ENCODE measurements around the gene SCARB1.

The SCARB1 gene

DNA sequence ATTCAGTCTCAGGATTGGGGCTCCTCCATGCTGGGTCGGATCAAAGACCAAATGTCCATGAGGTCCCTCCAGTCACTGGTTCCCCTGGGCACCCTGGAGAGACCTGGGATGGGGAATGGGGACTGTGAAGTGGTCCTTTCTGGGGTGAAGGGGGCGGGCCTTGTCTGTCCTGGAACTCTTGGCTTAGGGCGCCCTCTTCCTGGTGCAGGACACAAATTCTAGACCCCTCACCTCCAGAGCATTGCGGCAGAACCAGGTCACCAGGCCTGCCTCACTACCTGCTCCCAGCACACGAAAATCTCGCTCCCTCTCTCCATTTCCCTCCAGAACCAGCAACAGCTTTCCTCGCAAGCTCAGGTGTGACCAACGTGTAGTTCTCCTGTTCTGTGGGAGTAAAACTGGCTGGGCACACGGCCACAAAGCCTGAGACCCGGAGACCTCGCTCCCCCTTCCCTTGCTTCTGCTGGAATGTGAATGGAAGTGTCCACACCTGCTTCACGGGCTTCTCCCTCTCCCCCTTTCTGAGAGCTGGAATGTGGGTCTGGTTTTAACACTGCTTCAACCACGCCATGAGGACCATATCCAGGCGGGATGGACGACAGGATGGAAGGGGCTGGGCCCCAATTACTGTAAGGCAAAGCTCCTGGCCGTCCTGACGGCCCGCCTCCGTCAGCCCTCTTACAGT lies 112.7 kb downstream of the SCARB1 start:
- Histone ChIP-seq H2AFZ (ENCODE audit: low read length) (no peak overlapping the region), H3K27me3 (ENCODE audit: insufficient read depth, low read length) (peaks cover 25% of the 10 kb centered on the region; the same call in 1 of the 2 replicates), H3K4me1 (ENCODE audit: insufficient read depth, low read length, severe bottlenecking) (no peaks in the 10 kb centered on the region)

DNA sequence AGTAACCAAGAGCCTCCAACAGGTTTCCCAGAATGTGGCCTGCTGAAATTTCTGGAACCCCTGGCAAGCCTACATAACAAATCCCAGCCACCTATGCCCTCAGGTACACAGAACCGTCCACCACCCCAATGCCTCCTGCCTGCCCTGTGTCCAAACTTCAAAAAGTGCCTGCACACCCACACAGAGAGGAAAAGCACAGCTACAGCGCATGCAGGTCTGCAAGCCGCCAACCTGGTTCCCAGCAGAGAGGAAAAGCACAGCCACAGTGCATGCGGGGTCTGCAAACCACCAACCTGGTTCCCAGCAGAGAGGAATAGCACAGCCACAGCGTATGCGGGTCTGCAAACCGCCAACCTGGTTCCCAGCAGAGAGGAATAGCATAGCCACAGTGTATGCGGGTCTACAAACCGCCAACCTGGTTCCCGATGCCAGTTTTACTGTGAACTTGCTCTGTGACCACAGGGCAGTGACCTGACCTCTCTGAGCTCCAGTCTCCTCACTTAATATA lies 113.5 kb downstream of the SCARB1 start:
- Histone ChIP-seq H3K4me2 (ENCODE audit: low read length) (no peak overlapping the region), H3K27ac (ENCODE audit: low read depth, low read length, poor library complexity, severe bottlenecking) (no peak overlapping the region), H3K9me2 (ENCODE audit: low read depth, low read length) (no peaks in the 10 kb centered on the region), H3F3A (ENCODE audit: insufficient read depth, low read length) (no peaks in the 10 kb centered on the region), H3K4me3 (ENCODE audit: low read depth, low read length, poor library complexity, severe bottlenecking) (no peak overlapping the region), H3K79me2 (ENCODE audit: insufficient read depth, low read length) (no peaks in the 10 kb centered on the region), H2AFZ (ENCODE audit: low read length) (no peak overlapping the region), H3K27me3 (ENCODE audit: insufficient read depth, low read length) (peaks cover 25% of the 10 kb centered on the region; the same call in 1 of the 2 replicates), H3K4me1 (ENCODE audit: insufficient read depth, low read length, severe bottlenecking) (no peaks in the 10 kb centered on the region), H3K9ac (ENCODE audit: low read length) (no peak overlapping the region), H3K9me3 (ENCODE audit: low read length) (no peaks in the 10 kb centered on the region), H4K20me1 (ENCODE audit: insufficient read depth, low read length) (no peaks in the 10 kb centered on the region), H3K36me3 (ENCODE audit: insufficient read depth, low read length) (no peaks in the 10 kb centered on the region; the same call in 1 of the 2 replicates)
- TF ChIP-seq, protein P1, sequence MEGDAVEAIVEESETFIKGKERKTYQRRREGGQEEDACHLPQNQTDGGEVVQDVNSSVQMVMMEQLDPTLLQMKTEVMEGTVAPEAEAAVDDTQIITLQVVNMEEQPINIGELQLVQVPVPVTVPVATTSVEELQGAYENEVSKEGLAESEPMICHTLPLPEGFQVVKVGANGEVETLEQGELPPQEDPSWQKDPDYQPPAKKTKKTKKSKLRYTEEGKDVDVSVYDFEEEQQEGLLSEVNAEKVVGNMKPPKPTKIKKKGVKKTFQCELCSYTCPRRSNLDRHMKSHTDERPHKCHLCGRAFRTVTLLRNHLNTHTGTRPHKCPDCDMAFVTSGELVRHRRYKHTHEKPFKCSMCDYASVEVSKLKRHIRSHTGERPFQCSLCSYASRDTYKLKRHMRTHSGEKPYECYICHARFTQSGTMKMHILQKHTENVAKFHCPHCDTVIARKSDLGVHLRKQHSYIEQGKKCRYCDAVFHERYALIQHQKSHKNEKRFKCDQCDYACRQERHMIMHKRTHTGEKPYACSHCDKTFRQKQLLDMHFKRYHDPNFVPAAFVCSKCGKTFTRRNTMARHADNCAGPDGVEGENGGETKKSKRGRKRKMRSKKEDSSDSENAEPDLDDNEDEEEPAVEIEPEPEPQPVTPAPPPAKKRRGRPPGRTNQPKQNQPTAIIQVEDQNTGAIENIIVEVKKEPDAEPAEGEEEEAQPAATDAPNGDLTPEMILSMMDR (IDR thresholded peaks at IDR 0.05; ENCODE audit: low read length): no peak
- no peak for TF ChIP-seq EZH2 (IDR thresholded peaks at IDR 0.05; ENCODE audit: borderline replicate concordance, low read length)

More for the DNA sequence above, 112.7 kb downstream of the SCARB1 start:
- TF ChIP-seq, protein P1 (IDR thresholded peaks at IDR 0.05; ENCODE audit: low read length): peak; percentile 20; the same call in 1 of the 2 replicates
- TF ChIP-seq EZH2 (IDR thresholded peaks at IDR 0.05; ENCODE audit: borderline replicate concordance, low read length): no peak
- H4K20me1 ChIP-seq (ENCODE audit: insufficient read depth, low read length): no peaks in the 10 kb centered on the region
- no peaks in the 10 kb centered on the region; the same call in 1 of the 2 replicates for H3K36me3 ChIP-seq (ENCODE audit: insufficient read depth, low read length)
- H3K79me2 ChIP-seq (ENCODE audit: insufficient read depth, low read length): no peaks in the 10 kb centered on the region
- no peaks in the 10 kb centered on the region for H3F3A ChIP-seq (ENCODE audit: insufficient read depth, low read length)
- H3K9me3 ChIP-seq (ENCODE audit: low read length): no peaks in the 10 kb centered on the region
- H3K4me2 ChIP-seq (ENCODE audit: low read length): no peak overlapping the region
- H3K4me3 ChIP-seq (ENCODE audit: low read depth, low read length, poor library complexity, severe bottlenecking): no peak overlapping the region
- H3K27ac ChIP-seq (ENCODE audit: low read depth, low read length, poor library complexity, severe bottlenecking): no peak overlapping the region
- H3K9me2 ChIP-seq (ENCODE audit: low read depth, low read length): no peaks in the 10 kb centered on the region
- no peak overlapping the region for H3K9ac ChIP-seq (ENCODE audit: low read length)

DNA sequence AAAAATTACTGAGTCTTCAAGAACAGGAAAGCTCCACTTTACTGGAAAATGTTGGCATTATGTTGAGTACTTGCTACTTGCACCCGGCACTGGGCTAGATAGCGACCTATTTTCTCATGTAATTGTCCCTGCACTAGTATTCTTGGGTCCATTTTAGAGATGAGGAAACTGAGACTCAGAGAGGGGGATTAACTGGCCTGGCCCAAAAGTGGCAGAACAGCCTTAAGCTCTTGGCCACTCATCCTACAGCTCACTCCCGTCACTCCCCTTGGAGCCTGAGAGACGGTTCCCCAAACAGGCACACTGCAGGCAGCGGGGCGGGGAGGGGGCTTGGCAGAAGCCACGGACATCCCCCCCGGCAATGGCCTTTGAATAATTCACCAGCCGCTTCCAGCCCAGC lies 113.9 kb downstream of the SCARB1 start:
- Histone ChIP-seq H3K9me3 (ENCODE audit: low read length) (no peaks in the 10 kb centered on the region), H3K27ac (ENCODE audit: low read depth, low read length, poor library complexity, severe bottlenecking) (no peak overlapping the region), H3K4me2 (ENCODE audit: low read length) (no peak overlapping the region), H3F3A (ENCODE audit: insufficient read depth, low read length) (no peaks in the 10 kb centered on the region), H3K9ac (ENCODE audit: low read length) (no peak overlapping the region), H3K4me3 (ENCODE audit: low read depth, low read length, poor library complexity, severe bottlenecking) (no peak overlapping the region), H3K9me2 (ENCODE audit: low read depth, low read length) (no peaks in the 10 kb centered on the region), H3K27me3 (ENCODE audit: insufficient read depth, low read length) (peaks cover 25% of the 10 kb centered on the region; the same call in 1 of the 2 replicates), H2AFZ (ENCODE audit: low read length) (no peak overlapping the region), H4K20me1 (ENCODE audit: insufficient read depth, low read length) (no peaks in the 10 kb centered on the region), H3K4me1 (ENCODE audit: insufficient read depth, low read length, severe bottlenecking) (no peaks in the 10 kb centered on the region), H3K79me2 (ENCODE audit: insufficient read depth, low read length) (no peaks in the 10 kb centered on the region), H3K36me3 (ENCODE audit: insufficient read depth, low read length) (no peaks in the 10 kb centered on the region; the same call in 1 of the 2 replicates)
- TF ChIP-seq, protein P1 (IDR thresholded peaks at IDR 0.05; ENCODE audit: low read length): no peak
- no peak for TF ChIP-seq EZH2 (IDR thresholded peaks at IDR 0.05; ENCODE audit: borderline replicate concordance, low read length)
